Measurements from ENCODE around the gene BBOX1.

DNA sequence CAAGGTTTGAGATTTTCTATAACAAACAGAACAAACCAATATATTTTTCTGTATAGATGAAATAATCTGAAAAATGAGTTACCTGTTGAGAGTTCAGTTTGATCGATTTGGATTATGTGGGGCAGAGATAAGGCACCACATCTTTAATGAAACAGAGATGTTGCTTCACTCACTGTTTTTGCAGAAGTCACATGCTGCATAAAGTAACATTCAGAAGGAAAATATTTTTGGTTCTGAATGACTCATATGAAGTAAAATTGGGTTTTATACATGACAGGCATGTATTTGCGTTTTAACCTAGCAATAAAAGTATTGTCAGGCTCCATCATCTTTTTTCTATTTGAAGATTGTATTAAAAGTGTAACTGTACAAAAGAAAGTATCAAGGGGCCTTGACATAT, 77.8 kb downstream of the BBOX1 start:
- TF ChIP-seq, protein P1, sequence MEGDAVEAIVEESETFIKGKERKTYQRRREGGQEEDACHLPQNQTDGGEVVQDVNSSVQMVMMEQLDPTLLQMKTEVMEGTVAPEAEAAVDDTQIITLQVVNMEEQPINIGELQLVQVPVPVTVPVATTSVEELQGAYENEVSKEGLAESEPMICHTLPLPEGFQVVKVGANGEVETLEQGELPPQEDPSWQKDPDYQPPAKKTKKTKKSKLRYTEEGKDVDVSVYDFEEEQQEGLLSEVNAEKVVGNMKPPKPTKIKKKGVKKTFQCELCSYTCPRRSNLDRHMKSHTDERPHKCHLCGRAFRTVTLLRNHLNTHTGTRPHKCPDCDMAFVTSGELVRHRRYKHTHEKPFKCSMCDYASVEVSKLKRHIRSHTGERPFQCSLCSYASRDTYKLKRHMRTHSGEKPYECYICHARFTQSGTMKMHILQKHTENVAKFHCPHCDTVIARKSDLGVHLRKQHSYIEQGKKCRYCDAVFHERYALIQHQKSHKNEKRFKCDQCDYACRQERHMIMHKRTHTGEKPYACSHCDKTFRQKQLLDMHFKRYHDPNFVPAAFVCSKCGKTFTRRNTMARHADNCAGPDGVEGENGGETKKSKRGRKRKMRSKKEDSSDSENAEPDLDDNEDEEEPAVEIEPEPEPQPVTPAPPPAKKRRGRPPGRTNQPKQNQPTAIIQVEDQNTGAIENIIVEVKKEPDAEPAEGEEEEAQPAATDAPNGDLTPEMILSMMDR (IDR thresholded peaks at IDR 0.05), result no peak
- no peak for TF ChIP-seq POLR2A (IDR thresholded peaks at IDR 0.05)
